Gastrocnemius medialis (tissue), 4 donors: ENCODE measurements around the gene ENTHD1. TPM values are rescaled to one million over a fixed set of nuclear protein-coding genes. Genes with fewer than 3 reads are reported as not detected.

Experiments used
- ATAC-seq, 2 donors: fragments of 150-250 bp; one replicate each; pipeline ENCODE4 v1.9.1; 2016
- DNase-seq, 2 donors: peaks; one replicate each; pipeline ENCODE4 v3.0.0-alpha.2; 2019
- H3K27ac ChIP-seq, 4 donors: fragments of 200-600 bp; sonication (generic); 1 replicate in 1 of 4; 2 replicates in 3 of 4; pipeline ENCODE4 v1.5.1; 2016 to 2018; ENCODE audit warnings: mild to moderate bottlenecking in 2 of 4, moderate library complexity in 1 of 4
- H3K27me3 ChIP-seq, 3 donors: fragments of 200-600 bp; sonication (generic) in 2 of 3; 1 replicate in 1 of 3; 2 replicates in 2 of 3; pipeline versions ENCODE4 v1.5.1 to v1.6.0; 2016 to 2019; ENCODE audit warnings: mild to moderate bottlenecking in 1 of 3, moderate library complexity in 1 of 3
- H3K36me3 ChIP-seq, 2 donors: fragments of 200-600 bp; sonication (generic) in 1 of 2; one replicate each; pipeline ENCODE4 v1.5.1; 2017 to 2018
- H3K4me1 ChIP-seq, 2 donors: fragments of 200-600 bp; sonication (generic) in 1 of 2; one replicate each; pipeline ENCODE4 v1.5.1; 2016 to 2017; ENCODE audit warnings: mild to moderate bottlenecking in 2 of 2
- H3K4me3 ChIP-seq, 4 donors: fragments of 200-600 bp; sonication (generic) in 3 of 4; 1 replicate in 1 of 4; 2 replicates in 3 of 4; pipeline ENCODE4 v1.5.1; 2016 to 2019; ENCODE audit warnings: mild to moderate bottlenecking in 2 of 4
- H3K9me3 ChIP-seq, 3 donors: fragments of 200-600 bp; sonication (generic) in 2 of 3; 1 replicate in 1 of 3; 2 replicates in 2 of 3; pipeline ENCODE4 v1.5.1; 2016 to 2019
- CTCF ChIP-seq, 5 experiments: fragments of 450-650 bp in 3 of 5; fragments of 200-600 bp in 2 of 5; sonication (generic) in 2 of 5; IDR thresholded peaks in 4 of 5; conservative IDR thresholded peaks in 1 of 5; 1 replicate in 4 of 5; 2 replicates in 1 of 5; pipeline ENCODE4 v1.5.1; 2016 to 2019; ENCODE audit warnings: antibody characterized with exemption in 5 of 5, mild to moderate bottlenecking in 3 of 5, moderate library complexity in 3 of 5
- POLR2A ChIP-seq, 2 donors: fragments of 450-650 bp; IDR thresholded peaks; one replicate each; pipeline ENCODE4 v1.6.1; 2017; ENCODE audit warnings: antibody characterized with exemption in 2 of 2, mild to moderate bottlenecking in 2 of 2, moderate library complexity in 2 of 2
- in situ Hi-C, 4 donors: fragments of 200-750 bp; cut with MboI; loops; one replicate each; pipeline versions ENCODE4 v1.15.0 to v1.8.0; 2017; ENCODE audit warnings: low sequenced_read_pairs in 4 of 4
- intact Hi-C: fragments of 100-400 bp; cut with DNase I; formaldehyde crosslinking; loops from one replicate; pipeline ENCODE4 v1.15.1; 2023; ENCODE audit warnings: low total_unique reads
- total RNA-seq, 4 donors: library from RNA; depleted of rRNA; stranded (reverse); fragments of >200 nt; gene quantifications; one replicate each; pipeline versions ENCODE4 v1.1.0 to v1.2.3, GENCODE V29; 2016

Gene ENTHD1
- total RNA-seq, 4 donors from 2014 or later, result not detected

- no peak overlapping the region for H3K27ac ChIP-seq
- H3K9me3 ChIP-seq, result no peaks in the 10 kb centered on the region
- H3K27me3 ChIP-seq, result peaks cover 0 to 3% (median 0%) of the 10 kb centered on the region in 3 donors
- no peaks in the 10 kb centered on the region for H3K36me3 ChIP-seq
- ATAC-seq (no peak), DNase-seq (no peak)
- intact Hi-C loops, result no loop called here
- H3K4me3 ChIP-seq, result no peak overlapping the region
- TF ChIP-seq CTCF (IDR thresholded peaks at IDR 0.05 in 4 of 5, conservative IDR thresholded peaks at IDR 0.05 in 1 of 5) (no peak), POLR2A (IDR thresholded peaks at IDR 0.05) (no peak)
- peaks cover 12 to 14% of the 10 kb centered on the region in 2 donors for H3K4me1 ChIP-seq
- in situ Hi-C loops, result no loop called here
Observed at GRCh38 chr22:39700565-39700964, 193.0 kb downstream of the ENTHD1 start.

GRCh38 chr22:39699631-39700360 is 193.8 kb downstream of the ENTHD1 start:
- DNase-seq (no peak), ATAC-seq (no peak)
- TF ChIP-seq POLR2A (IDR thresholded peaks at IDR 0.05) (no peak), CTCF (IDR thresholded peaks at IDR 0.05 in 4 of 5, conservative IDR thresholded peaks at IDR 0.05 in 1 of 5) (no peak)
- in situ Hi-C loops (no loop called here), intact Hi-C loops (no loop called here)
- Histone ChIP-seq H3K27ac (no peak overlapping the region), H3K27me3 (peaks cover 0 to 3% (median 0%) of the 10 kb centered on the region in 3 donors), H3K4me1 (peaks cover 12 to 13% of the 10 kb centered on the region in 2 donors), H3K4me3 (no peak overlapping the region), H3K9me3 (no peaks in the 10 kb centered on the region), H3K36me3 (no peaks in the 10 kb centered on the region)

GRCh38 chr22:39697790-39698430 is 195.7 kb downstream of the ENTHD1 start:
- intact Hi-C loops (no loop called here), in situ Hi-C loops (no loop called here)
- DNase-seq (no peak), ATAC-seq (no peak)
- H3K27me3 ChIP-seq, result peaks cover 0 to 9% (median 3%) of the 10 kb centered on the region in 3 donors
- TF ChIP-seq CTCF (IDR thresholded peaks at IDR 0.05 in 4 of 5, conservative IDR thresholded peaks at IDR 0.05 in 1 of 5) (no peak), POLR2A (IDR thresholded peaks at IDR 0.05) (no peak)
- H3K4me1 ChIP-seq, result no peaks in the 10 kb centered on the region
- H3K36me3 ChIP-seq, result no peaks in the 10 kb centered on the region
- no peak overlapping the region for H3K4me3 ChIP-seq
- H3K27ac ChIP-seq, result no peak overlapping the region
- no peaks in the 10 kb centered on the region for H3K9me3 ChIP-seq

- H3K4me1 ChIP-seq, result no peaks in the 10 kb centered on the region
- in situ Hi-C loops, result no loop called here
- no peaks in the 10 kb centered on the region for H3K36me3 ChIP-seq
- TF ChIP-seq POLR2A (IDR thresholded peaks at IDR 0.05), result no peak
- H3K27ac ChIP-seq, result no peak overlapping the region
- no peak for ATAC-seq
- intact Hi-C loops, result no loop called here
- DNase-seq, result no peak
- peaks cover 19 to 39% (median 21%) of the 10 kb centered on the region in 3 donors for H3K27me3 ChIP-seq
- no peaks in the 10 kb centered on the region for H3K9me3 ChIP-seq
- H3K4me3 ChIP-seq, result no peak overlapping the region
Observed at GRCh38 chr22:39693943-39694500, 199.5 kb downstream of the ENTHD1 start.

Other genes starting within 250 kb of the ENTHD1 start
- under 1 TPM in 2 of 4 donors, not detected in 2; 0.07 to 0.97 TPM for gene GRAP2, start 7.3 kb upstream of the ENTHD1 start, total RNA-seq
- gene TMA7B, start 66.6 kb upstream of the ENTHD1 start, total RNA-seq, result not detected
- gene FAM83F, start 101.2 kb upstream of the ENTHD1 start, total RNA-seq, result under 1 TPM in 3 of 4 donors, not detected in 1; 0.02 to 0.15 (median 0.07) TPM